ENCODE data around the gene NUP85. TPM values are rescaled to one million over a fixed set of nuclear protein-coding genes. Genes with fewer than 3 reads are reported as not detected.

NUP85 gene
- total and polyA plus RNA-seq, 2 of the 4 experiments (the other 2 are of a cell fraction), result 29.4 to 54.4 TPM

- dilution Hi-C loops (cut with HindIII; ENCODE audit: low sequenced_read_pairs, unreplicated experiment), result no loop called here
Measured at GRCh38 chr17:75285123-75285522, 79.6 kb downstream of the NUP85 start.

More at GRCh38 chr17:75285123-75285522, 79.6 kb downstream of the NUP85 start:
- H2AFZ ChIP-seq (replicated peaks; ENCODE audit: low read length, poor library complexity), result no peak overlapping the region
- ChIA-PET CTCF (no interaction called here), POLR2A (ENCODE audit: unreplicated experiment) (no interaction called here)
- no peak overlapping the region for H3K4me3 ChIP-seq (ENCODE audit: insufficient read depth, low read depth, low read length)
- no peaks in the 10 kb centered on the region for H3K4me1 ChIP-seq (ENCODE audit: control insufficient read depth, insufficient read depth, low read length)
- ATAC-seq (ENCODE audit: low read depth) (no peak), DNase-seq (no peak)
- no peak overlapping the region for H3K4ac ChIP-seq (ENCODE audit: low read depth, low read length)
- no TSS peak for BruUV-seq (replicated peaks)
- no peak overlapping the region for H2BK5ac ChIP-seq (ENCODE audit: low read depth, low read length, poor library complexity, severe bottlenecking)
- no peaks in the 10 kb centered on the region for H3K27me3 ChIP-seq (ENCODE audit: control insufficient read depth, insufficient read depth, low read length)
- no peak overlapping the region for H4K91ac ChIP-seq (ENCODE audit: insufficient read depth, low read depth, low read length)
- H2BK15ac ChIP-seq (ENCODE audit: low read depth, low read length), result no peak overlapping the region
- peaks cover 3% of the 10 kb centered on the region; the same call in 1 of the 2 replicates for H3K36me3 ChIP-seq (ENCODE audit: control insufficient read depth, insufficient read depth, low read length)
- no peaks in the 10 kb centered on the region for H4K20me1 ChIP-seq (ENCODE audit: insufficient read depth, low read length)
- peaks cover 4% of the 10 kb centered on the region; the same call in 1 of the 2 replicates for H3K9me1 ChIP-seq (ENCODE audit: insufficient read depth, low read length)
- H2AK9ac ChIP-seq (replicated peaks; ENCODE audit: low read depth, low read length, poor library complexity), result no peak overlapping the region
- H3K18ac ChIP-seq (ENCODE audit: low read depth, low read length), result no peak overlapping the region
- no peak overlapping the region for H2AK5ac ChIP-seq (ENCODE audit: low read depth, low read length)
- TF ChIP-seq SMC3 (IDR thresholded peaks at IDR 0.05; ENCODE audit: low read depth, low read length) (no peak), BHLHE40 (IDR thresholded peaks at IDR 0.05; ENCODE audit: low read depth, low read length) (no peak), MAZ (IDR thresholded peaks at IDR 0.05; ENCODE audit: borderline replicate concordance, low read depth, low read length) (no peak), RAD21 (IDR thresholded peaks at IDR 0.05; ENCODE audit: low read length) (no peak), MXI1 (IDR thresholded peaks at IDR 0.05; ENCODE audit: borderline replicate concordance, low read depth, low read length) (no peak), FOS (IDR thresholded peaks at IDR 0.05; ENCODE audit: low read depth, low read length) (no peak), MAFK (IDR thresholded peaks at IDR 0.05; ENCODE audit: low read depth, low read length) (no peak), RFX5 (IDR thresholded peaks at IDR 0.05; ENCODE audit: low read depth, low read length) (no peak), RCOR1 (IDR thresholded peaks at IDR 0.05; ENCODE audit: insufficient replicate concordance, low read length) (no peak), ELK1 (IDR thresholded peaks at IDR 0.05; ENCODE audit: borderline replicate concordance, low read depth, low read length) (no peak), CEBPB (IDR thresholded peaks at IDR 0.05; ENCODE audit: low read depth, low read length) (no peak), NFE2L2 (IDR thresholded peaks at IDR 0.05; ENCODE audit: low read depth, low read length) (no peak), CHD1 (IDR thresholded peaks at IDR 0.05; ENCODE audit: low read depth, low read length) (no peak), POLR2A (IDR thresholded peaks at IDR 0.05; ENCODE audit: low read depth, low read length) (no peak)
- TF ChIP-seq, protein P1, sequence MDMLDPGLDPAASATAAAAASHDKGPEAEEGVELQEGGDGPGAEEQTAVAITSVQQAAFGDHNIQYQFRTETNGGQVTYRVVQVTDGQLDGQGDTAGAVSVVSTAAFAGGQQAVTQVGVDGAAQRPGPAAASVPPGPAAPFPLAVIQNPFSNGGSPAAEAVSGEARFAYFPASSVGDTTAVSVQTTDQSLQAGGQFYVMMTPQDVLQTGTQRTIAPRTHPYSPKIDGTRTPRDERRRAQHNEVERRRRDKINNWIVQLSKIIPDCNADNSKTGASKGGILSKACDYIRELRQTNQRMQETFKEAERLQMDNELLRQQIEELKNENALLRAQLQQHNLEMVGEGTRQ (IDR thresholded peaks at IDR 0.05; ENCODE audit: low read depth, low read length), result no peak
- TF ChIP-seq, protein P2, sequence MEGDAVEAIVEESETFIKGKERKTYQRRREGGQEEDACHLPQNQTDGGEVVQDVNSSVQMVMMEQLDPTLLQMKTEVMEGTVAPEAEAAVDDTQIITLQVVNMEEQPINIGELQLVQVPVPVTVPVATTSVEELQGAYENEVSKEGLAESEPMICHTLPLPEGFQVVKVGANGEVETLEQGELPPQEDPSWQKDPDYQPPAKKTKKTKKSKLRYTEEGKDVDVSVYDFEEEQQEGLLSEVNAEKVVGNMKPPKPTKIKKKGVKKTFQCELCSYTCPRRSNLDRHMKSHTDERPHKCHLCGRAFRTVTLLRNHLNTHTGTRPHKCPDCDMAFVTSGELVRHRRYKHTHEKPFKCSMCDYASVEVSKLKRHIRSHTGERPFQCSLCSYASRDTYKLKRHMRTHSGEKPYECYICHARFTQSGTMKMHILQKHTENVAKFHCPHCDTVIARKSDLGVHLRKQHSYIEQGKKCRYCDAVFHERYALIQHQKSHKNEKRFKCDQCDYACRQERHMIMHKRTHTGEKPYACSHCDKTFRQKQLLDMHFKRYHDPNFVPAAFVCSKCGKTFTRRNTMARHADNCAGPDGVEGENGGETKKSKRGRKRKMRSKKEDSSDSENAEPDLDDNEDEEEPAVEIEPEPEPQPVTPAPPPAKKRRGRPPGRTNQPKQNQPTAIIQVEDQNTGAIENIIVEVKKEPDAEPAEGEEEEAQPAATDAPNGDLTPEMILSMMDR (conservative IDR thresholded peaks at IDR 0.05; ENCODE audit: low read depth, low read length), result no peak
- no peak overlapping the region for H3K14ac ChIP-seq (replicated peaks; ENCODE audit: low read depth, low read length)
- no peak overlapping the region for H3K4me2 ChIP-seq (ENCODE audit: low read depth, low read length)
- 94% methylated on average over 5 of the region's 6 CpGs; no CpG with 5 or more reads in 1 of the 2 experiments for WGBS, 2 experiments (ENCODE audit: extremely low coverage in 2 of 2, insufficient read length in 1 of 2)
- no peak overlapping the region for H3K9ac ChIP-seq (ENCODE audit: low read depth, low read length)
- no peaks in the 10 kb centered on the region for H3K9me3 ChIP-seq (ENCODE audit: control insufficient read depth, insufficient read depth, low read length)
- in situ Hi-C loops (cut with MboI; ENCODE audit: low sequenced_read_pairs) (no loop called here), intact Hi-C loops (cut with micrococcal nuclease) (no loop called here)
- no peak overlapping the region for H3K27ac ChIP-seq (ENCODE audit: insufficient read depth, low read length)
- no peak overlapping the region for H2BK120ac ChIP-seq (ENCODE audit: low read depth, low read length)
- H2BK20ac ChIP-seq (ENCODE audit: low read depth, low read length), result no peak overlapping the region
- H4K8ac ChIP-seq (ENCODE audit: low read depth in 2 of 2, low read length in 2 of 2), result no peak overlapping the region
- H3K79me1 ChIP-seq (ENCODE audit: low read depth in 1 of 2, low read length in 2 of 2), result peaks cover 0 to 13% of the 10 kb centered on the region in 2 experiments; a peak in 1 of 4 replicates
- no peak overlapping the region for H3K23ac ChIP-seq (ENCODE audit: low read depth, low read length)
- H3K56ac ChIP-seq (ENCODE audit: extremely low read depth, insufficient read depth, low read length), result no peak overlapping the region
- H4K5ac ChIP-seq (ENCODE audit: low read depth, low read length), result no peak overlapping the region
